GM19397 (cell line): ENCODE data around the gene SLC26A3.
"Not testable (repeated sequence)": the region's sequence is repeated elsewhere in the genome, so short reads cannot be mapped to it uniquely, and the experiment has no call there.

ENCODE experiments used
- ATAC-seq: cut with Tn5 transposase; IDR thresholded peaks from one replicate; pipeline ENCODE4 v1.9.1; 2021; ENCODE audit warnings: mild to moderate bottlenecking, moderate library complexity; ENCODE audit not compliant: unreplicated experiment

SLC26A3 gene

DNA sequence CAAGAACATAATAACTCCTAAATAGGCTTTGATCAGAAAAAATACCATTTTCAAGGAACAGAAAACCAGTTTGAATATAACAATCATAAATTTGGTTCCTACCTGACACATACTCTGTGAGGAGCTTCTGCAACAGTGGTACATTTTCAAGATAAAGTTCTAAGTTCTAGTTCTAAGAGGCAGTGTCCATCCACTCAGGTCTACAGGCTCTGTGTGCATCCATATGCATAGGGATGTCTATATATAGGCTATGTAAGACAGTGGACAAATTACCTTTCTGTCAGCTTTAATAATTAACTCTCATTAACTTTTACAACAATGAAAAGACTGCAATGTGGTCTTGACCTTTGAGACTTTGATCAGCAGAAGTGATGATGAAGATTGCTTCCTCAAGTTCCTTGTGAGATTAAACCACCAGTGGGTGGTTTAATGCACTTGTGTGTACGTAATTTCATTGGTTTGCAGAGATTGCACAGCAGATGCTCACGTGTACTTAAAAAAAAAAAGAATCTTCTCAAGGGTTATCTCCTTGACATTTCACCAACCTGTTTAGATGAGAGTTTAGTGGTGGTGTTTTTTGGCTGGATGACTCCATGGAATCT lies at the start of gene SLC26A3:
TSS of gene SLC26A3 (minus strand) at position 215 of the 602 bp plus-strand sequence. CDS start 8,714 bp downstream, outside the sequence.
- no peak for ATAC-seq

DNA sequence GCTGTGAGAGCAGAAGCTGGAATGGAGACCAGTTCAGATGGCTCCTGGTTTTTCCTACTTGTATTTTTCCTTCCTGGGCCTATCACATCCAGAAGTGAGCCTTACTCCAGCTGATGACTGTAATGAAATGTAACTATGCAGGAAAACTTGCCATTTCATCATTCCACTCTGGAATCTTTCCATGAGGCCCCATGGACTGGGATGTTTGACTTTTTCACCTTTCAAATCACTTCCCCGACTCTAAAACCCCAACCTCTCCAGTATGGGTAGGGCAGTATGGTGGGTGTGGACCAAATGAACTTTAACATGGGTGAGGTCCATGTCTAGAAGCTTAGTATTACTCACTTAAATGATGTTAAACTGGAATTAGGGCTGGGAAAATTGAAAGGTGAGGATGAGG lies 47.6 kb upstream of the SLC26A3 start:
- no peak for ATAC-seq

DNA sequence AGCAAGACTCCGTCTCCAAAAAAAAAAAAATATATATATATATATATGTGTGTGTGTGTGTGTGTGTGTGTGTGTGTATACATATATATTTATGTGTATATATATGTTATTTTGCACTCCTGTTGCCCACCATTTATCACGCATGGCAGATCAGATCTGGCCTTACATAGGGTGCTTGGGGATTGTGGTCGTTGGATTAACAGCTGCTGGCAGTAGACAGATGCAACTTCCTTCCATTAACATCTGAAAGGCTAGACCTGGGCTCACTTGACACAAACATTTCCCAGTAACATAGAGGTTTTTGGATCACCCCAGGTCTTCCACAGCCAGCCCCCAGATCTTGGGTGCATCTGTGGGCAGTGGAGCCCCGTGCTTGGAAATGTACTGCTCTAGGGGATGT lies 47.2 kb upstream of the SLC26A3 start:
- ATAC-seq: no peak

DNA sequence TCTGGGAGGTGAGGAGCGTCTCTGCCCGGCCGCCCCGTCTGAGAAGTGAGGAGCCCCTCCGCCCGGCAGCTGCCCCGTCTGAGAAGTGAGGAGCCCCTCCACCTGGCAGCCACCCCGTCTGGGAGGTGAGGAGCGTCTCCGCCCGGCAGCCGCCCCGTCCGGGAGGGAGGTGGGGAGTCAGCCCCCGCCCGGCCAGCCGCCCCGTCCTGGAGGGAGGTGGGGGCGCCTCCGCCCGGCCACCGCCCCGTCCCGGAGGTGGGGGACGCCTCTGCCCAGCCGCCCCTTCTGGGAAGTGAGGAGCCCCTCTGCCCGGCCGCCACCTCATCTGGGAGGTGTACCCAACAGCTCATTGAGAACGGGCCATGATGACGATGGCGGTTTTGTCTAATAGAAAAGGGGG lies 45.2 kb upstream of the SLC26A3 start:
- not testable (repeated sequence) for ATAC-seq

DNA sequence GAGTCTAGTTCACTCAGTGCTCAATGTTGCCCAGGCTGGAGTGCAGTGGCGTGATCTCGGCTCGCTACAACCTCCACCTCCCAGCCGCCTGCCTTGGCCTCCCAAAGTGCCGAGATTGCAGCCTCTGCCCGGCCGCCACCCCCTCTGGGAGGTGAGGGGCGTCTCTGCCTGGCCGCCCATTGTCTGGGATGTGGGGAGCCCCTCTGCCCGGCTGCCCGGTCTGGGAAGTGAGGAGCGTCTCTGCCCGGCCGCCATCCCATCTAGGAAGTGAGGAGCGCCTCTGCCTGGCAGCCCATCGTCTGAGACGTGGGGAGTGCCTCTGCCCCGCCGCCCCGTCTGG lies 44.8 kb upstream of the SLC26A3 start:
- not testable (repeated sequence) for ATAC-seq

DNA sequence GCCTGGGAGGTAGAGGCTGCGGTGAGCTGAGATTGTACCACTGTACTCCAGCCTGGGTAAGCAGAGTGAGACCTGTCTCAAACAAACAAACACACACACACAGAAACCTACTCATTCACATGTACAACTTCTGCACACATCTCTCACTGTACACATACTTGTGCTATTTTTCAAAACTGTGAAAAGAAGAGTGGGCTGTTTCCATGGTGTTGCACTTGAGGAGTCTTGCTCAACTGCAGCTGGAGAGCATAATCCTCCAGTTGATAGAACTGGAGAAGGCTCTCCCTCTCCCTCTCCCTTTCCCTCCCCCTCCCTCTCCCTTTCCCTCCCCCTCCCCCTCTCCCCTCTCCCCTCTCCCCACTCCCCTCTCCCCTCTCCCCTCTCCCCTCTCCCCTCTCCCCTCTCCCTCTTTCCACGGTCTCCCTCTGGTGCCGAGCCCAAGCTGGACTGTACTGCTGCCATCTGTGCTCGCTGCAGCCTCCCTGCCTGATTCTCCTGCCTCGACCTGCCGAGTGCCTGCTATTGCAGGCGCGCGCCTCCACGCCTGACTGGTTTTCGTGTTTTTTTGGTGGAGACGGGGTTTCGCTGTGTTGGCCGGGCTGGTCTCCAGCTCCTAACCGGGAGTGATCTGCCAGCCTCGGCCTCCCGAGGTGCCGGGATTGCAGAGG lies 44.3 kb upstream of the SLC26A3 start:
- no peak for ATAC-seq

DNA sequence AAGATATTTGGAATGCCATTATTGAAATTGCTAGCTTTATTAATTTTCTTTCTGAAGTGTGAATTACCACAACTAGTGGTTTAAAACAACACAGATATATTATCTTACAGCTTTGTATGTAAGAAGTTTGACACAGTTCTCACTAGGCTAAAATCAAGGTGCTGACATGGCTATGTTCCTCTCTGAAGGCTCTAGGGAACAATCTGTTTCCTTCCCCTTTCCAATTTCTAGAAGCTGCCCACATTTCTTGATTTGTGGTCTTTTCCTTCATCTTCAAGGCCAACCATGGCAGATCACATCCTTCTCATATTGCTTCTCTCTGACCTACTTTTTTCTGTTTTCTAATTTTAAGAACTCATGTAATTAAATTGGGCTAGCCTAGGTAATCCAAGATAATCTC lies 43.3 kb upstream of the SLC26A3 start:
- no peak for ATAC-seq

DNA sequence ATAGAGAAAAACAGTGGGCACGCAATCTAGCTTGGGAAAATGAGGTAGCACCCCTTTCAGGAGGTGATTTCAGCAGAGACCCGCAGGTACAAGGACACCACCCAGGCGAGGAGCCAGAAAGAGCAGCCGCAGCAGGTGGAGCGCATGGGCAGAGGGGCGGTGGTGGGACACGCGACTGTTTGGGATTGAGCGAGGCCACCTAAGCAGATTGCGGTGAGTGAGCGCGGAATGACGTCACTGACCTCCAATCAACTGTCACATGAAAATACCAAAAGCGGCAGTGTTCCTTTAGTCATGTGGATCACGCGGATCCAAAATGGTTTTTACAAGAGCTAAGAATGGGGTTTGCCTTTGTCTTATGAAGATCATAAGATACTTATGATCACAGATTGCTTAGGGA lies 40.2 kb upstream of the SLC26A3 start:
- ATAC-seq: no peak

DNA sequence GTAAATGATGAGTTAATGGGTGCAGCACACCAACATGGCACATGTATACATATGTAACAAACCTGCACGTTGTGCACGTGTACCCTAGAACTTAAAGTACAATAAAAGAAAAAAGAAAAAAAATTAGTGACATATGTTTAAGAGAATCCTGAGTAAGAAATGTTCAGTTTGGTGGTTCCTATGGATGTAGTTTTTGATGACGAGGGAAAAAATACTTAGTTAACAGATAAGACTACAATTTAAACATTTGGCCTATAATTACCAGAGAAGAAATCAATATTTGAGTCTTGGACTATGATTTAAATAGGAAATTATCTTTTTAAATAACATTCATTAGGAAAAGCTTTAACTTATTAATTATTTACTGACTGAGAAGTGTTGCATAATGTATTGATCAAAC lies 39.2 kb upstream of the SLC26A3 start:
- ATAC-seq: no peak

DNA sequence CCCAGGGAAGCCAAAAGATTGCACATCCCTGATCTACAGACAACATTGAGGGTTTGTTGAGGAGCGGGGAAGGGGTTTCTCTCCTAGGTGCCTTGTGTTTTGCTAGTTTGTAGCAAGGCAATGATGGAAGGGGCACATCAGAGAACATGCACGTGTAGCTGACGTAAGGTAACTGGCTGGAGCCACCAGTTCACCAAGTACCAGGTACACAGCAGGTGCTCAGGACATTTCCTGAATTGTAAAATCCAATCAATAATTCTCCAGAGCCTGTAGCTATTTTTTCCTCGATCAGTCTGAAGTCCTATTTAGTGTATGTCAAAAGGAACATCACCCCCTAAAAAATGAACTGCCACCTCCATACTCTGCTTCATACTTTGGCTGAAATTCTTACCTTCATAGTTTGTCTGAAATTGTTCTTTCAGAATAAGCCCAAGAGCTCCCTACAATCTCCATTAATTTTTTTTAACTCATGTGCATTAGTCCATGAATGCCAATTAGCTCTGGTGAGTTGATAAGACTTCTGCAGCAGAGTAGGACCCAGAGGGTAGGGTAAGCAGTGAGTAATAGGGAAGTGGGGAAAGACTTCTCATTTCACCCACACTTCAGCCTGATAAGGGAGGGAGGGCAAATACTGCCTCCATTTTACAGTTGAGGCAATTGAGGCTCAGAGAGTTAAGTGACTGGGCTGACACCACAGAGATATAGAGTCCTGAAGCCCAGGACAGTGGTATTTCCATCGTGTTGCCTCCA lies 36.0 kb upstream of the SLC26A3 start:
- no peak for ATAC-seq

DNA sequence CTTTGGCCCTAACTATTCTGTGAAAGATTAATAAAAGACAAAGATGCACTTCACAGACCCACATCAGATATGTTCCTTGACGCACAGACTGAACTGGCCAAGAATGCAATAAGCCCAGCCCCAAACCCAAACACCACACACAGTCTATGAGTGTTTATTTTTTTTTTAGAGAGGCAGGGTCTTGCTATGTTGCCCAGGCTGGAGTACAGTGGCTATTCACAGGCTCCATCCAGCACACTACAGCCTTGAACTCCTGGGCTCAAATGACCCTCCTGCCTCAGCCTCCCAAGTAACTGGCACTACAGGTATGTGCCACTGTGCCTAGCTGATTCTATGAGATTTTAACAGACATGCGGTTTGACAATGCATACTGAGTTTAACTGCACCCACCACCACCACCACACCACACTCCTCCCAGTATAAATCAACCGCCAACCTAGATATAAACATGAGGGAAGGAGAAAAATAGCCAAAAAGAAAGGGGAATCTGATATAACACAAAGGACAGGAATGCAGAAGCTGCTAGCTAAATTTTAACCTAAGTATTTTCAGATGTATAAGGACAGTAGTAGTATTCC lies 35.1 kb upstream of the SLC26A3 start:
- ATAC-seq: no peak

DNA sequence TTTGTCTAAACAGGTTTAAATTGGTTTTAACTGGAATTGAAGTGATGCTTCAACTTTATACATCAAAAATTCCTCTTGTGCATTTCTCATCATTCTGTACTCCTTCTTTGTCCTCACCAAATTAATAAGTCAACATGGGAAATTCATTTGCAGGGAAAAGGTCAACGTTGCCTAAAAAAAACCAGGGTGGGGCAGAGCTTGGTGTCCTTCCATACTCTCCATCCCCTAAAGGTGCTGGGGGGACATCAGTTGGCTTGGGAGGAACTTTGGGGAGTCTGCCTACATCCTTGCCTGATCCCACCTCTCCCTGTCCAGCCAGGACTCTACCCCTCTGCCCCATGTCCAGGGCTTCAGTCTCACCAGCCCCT lies 34.1 kb upstream of the SLC26A3 start:
- ATAC-seq: no peak

DNA sequence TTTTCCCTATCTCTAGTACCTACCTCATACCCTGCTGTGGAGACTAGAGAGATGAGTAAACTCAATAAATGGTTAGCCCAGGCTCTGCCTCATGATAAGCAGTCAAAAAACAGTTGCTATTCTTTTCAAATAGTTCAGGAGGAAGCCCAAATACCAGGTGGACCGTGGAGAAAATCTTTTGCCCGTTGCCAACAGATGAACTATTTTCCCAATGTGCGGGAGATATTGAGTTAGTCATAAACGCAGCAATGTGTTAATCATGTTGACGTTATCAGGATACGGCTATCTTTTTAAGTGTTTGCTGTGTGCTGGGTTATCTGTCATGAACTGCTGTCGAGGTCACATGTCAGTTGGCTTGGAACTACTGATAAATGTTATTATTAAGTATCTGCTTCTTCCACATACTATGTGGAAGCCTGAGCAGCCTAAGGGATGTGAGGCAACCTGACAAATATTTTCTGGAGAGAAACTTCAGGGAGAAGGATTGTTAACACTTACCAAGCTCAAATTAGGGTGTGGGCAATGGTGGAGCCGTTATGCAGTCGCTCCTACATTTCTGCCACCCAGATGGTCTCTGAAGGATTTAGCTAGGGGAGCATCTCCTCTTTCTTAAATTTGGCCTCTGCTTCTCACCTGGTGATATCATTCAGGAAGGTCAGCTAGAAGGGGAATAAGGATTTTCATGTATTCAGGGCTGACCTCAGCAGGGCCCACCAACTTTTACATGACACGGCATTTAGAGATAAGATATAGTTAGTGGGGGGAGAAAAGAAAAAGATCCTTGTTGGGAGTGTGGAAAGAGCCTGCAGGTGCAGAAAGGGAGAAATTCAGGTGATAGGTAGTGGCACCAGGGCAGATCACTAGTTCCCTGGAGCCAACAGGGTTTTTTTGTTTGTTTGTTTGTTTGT lies 33.5 kb upstream of the SLC26A3 start:
- ATAC-seq: no peak

DNA sequence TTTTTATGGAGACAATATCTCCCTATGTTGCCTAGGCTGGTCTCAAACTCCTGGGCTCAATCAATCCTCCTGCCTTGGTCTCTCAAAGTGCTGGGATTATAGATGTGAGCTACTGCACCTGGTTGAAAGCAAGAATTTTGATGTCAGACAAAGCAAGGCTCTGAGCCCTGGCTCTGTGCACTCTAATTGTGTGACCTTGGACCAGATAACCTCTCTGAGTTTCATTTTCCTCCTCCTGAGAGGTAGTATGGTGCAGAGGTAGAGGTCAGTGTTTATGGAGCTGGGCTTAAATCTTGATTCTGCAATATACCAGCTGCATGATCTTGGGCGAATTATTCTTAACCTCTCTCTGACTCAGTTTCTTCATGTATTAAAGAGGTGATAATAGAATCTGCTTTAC lies 31.4 kb upstream of the SLC26A3 start:
- ATAC-seq: no peak

DNA sequence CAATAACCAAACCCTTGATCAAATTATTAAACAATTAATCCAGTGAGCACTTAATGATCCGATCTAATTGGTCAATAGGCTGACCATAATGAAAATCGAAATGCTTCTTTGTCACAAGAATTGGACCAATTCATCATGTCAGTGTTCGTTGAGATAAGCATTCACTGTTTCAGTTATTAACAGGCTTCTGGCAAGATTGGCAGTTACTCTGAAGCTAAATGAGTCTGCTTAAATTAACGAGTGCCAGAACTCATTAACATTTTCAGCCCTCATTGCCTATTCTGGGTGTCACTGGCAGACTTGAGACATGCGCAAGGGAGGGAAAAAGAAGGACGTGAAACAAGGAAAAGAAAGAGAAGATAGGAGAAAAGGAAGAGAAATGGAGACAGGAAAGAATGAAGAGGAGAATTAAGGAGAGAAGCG lies 30.7 kb upstream of the SLC26A3 start:
- ATAC-seq: no peak

DNA sequence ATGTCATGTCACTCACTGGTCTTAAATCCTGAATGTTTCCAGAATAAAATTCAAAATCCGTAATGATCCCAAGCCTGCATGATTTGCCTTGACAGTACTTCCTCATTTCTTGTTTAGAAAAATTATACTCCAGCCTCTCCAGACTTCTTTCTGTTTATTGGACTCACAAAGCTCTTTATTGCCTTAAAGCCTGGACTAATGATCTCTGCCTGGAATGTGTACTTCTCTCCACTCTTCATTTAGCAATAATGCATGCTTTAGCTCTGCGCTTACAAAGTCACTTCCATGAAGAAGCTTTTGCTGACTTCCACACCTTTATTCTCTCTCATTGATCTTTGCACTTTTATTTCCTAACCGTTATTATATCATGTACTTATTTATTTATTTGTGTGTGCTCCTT lies 27.4 kb upstream of the SLC26A3 start:
- no peak for ATAC-seq

DNA sequence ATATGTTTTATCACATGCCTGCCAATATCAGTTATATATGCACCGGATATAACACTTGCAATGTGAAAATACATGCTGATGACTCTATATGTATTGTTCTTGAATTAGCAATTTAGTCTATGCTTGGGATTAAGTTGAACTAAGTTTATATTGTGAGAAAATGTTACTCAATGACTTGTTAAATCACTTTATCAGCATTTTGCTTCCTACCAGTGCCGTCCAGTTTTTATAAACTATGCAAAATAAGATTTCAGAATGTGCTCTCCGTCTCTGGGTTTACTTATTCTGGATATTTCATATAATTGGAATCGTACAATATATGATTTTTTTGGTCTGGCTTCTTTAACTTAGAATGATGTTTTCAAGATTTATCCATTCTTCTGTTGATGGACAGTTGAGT lies 25.5 kb upstream of the SLC26A3 start:
- ATAC-seq: no peak

DNA sequence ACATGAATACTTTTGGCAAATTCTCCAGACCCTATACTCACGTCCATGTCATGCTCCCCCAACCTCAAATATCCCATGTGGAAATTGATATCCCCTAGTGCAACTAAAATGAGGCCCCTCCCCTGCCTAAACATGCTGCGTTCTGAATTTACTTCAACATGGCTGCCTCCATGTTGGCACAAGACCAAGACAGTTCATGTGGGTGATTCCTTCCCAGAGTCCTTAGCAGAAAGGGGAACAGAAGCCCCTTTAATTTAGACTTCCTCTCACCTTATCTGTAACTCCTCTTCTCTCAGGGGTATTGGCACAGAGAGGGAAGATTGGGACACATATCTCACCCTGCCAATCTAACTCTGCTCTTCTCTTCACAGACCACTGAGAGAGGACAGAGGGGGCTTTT lies 24.5 kb upstream of the SLC26A3 start:
- no peak for ATAC-seq

DNA sequence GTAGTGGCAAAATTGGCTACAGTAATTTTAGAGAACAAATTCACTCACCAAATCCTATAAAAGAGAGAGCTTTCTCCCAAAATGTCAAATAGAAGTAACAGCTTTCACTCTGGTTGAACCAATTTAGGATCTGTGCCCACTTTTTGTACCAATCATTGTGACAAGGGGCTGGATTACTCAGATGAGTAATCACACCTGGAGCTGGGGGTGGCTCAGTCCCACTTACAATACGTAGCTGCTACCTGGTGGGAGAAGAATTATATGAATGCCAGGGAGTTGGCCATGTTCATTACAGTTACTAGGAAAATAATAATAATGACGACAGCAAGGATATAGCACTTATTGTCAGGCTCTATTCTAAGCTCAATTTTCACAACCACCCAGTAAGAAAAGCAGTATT lies 23.4 kb upstream of the SLC26A3 start:
- no peak for ATAC-seq

DNA sequence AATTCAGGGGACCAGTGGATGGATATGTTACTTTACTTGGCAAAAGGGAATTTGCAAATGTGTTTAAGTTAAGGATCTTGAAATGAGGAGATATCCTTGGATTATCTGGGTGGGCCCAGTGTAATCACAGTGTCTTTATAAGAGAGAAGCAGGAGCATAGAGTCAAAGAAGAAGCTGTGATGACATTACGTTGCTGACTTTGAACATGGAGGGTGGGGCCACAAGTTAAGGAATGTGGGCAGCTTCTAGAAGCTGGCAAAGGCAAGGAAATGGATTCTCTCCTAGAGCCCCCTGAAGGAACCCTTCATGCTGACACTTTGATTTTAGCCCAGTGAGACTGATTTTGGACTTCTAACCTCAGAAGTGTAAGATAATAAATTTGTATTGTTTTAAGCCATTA lies 21.8 kb upstream of the SLC26A3 start:
- ATAC-seq: no peak

DNA sequence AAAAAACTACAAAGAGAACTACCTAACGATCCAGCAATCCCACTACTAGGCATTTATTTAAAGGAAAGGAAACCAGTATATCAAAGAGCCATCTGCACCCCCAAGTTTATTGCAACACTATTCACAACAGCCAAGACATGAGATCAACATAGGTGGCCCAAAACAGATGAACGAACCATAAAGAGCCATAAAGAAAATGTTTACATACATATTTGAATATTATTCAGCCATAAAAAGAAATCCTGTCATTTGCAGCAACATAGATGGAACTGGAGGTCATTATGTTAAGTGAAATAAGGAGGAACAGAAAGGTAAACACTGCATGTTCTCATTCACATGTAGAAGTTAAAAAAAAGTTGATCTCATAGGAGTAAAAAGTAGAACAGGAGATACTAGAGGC lies 15.6 kb upstream of the SLC26A3 start:
- ATAC-seq: no peak
